Stimulated activated CD4-positive, alpha-beta T cell treated with anti-CD3 and anti-CD28 coated beads, Interleukin-4, amount 100 ng/mL, for 24 hours (primary cell): ENCODE measurements around the gene SPSB1.

Source experiments
- DNase-seq: peaks from one replicate; pipeline ENCODE4 v3.0.0-alpha.2; 2020

SPSB1 gene

DNA sequence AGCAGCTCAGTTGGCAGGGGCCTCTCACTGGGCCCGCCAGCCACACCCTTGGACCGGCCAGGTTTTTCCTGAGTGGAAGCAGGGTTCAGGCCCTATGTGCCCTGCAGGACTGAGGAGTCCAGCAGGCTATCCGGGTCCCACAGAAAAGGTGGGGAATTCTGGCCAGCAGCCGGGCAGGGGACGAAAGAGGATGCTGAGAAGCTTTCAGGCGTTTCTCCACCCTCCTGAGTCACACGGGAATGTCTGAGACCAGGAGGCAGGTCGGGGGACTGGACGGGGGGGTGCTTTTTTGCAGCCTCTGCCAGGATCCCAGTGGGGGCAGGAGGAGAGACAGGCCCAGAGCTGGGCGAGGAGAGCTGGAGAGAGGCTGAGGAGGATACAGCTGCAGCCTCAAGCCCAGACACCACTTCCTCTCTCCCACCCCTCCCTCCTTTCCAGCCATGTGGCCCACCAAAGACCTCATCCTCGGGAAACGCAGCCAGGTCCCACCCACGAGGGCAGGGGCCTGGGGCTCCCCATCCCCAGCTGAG, 105.4 kb downstream of the SPSB1 start:
- no peak for DNase-seq

DNA sequence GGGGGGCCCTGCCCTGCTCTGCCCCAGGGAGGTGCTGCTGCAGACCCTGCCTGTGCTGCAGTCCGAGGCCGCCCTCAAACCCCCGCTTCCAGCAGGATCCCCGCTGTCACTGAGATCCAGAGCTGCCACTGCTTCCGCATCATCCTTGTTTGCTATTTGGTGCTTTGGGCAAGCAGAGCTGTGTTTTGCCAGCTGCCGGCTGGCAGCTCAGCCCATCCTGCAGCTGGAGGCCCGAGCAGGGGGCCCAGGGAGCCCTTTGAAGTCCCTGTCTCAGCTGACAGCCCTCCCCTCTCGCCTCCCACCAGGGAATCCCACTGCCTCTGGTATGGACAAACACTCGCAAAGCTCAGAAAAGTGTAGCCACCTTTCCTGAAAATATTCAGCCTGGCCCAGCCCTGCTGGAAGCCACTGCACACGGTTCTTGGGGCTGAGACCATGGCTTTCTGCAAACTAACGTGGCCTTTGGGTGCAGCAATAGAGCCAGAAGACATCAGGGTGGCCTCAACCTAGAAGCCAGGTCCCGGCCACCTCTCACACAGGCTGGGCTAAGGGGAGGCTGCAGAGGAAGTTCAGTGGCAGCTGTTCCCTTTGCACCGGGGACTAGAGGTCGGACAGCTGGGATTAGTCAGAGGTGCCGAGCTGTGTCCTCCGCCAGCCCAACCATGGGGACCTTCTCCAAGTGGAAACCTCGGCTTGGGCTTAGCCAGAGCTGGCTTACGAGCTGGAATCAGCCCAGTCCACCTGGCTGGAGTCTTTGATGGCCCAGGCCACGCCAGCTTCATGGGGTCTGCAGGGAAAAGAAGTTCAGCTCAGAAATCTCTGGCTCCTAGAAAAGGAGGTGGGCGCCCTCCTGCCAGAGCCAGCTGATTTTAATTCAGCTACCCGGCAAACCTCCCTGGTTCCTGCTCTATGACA, 107.1 kb downstream of the SPSB1 start:
- no peak for DNase-seq

DNA sequence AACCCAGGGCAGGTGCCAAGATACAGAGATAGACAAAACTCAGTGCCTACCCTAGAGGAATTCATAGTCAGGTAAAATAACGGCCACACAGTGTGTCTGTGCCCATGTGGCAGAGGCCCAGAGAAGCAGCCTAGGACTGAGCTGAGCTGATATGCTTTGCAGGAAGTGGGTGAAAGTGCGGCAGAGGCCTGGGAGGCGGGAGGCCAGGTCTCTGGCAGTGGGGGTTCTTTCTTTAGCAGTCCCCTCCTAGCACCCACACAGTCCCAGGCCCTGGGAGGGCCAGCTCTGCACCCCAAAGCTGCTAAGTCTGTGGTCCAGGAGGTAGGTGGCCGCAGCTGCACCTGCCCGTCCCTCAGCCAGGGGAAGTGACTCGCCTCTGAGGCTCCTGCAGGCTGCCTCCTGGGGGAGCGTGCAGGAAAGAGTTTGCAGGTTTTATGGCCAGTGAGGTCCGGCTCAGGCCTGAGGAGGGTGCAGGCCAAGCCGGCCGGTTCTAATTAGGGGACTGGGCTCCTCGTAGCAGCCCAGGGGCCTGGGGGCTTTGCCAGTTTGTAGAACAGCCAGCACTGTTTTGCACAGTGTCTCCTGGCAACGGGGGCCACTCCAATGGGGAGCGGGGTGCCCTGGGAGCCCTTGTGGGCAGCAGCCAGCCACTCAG, 107.9 kb downstream of the SPSB1 start:
- DNase-seq, result no peak

DNA sequence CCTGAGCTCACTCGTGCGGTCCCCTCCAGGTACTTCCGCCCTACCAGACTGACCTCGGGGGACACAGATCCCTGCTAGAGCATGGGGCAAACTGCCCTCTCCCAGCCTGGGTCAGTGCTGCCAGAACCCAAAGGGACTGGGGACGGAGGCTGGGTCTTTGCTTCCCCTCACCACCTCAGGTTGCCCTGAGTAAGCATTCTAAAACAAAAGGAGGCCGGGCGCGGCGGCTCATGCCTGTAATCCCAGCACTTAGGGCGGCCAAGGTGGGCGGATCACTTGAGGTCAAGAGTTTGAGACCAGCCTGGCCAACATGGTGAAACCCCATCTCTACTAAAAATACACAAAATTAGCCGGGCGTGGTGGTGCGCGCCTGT, 108.4 kb downstream of the SPSB1 start:
- DNase-seq, result no peak

DNA sequence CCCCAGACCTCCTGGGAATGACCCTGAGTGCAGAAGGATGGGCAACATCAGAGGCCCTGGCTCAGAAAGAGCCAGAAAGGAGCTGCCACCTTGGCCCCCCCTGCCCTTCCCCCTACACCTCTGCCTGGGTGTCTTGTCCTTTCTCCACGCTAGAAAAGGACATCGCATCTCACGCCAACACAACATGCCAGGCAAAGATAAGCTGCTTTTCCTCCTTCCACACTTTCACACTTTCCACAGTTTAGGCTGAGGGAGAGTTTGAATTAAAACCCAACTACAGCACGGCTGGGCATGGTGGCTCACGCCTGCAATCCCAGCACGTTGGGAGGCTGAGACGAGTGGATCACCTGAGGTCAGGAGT, 109.5 kb downstream of the SPSB1 start:
- no peak for DNase-seq

DNA sequence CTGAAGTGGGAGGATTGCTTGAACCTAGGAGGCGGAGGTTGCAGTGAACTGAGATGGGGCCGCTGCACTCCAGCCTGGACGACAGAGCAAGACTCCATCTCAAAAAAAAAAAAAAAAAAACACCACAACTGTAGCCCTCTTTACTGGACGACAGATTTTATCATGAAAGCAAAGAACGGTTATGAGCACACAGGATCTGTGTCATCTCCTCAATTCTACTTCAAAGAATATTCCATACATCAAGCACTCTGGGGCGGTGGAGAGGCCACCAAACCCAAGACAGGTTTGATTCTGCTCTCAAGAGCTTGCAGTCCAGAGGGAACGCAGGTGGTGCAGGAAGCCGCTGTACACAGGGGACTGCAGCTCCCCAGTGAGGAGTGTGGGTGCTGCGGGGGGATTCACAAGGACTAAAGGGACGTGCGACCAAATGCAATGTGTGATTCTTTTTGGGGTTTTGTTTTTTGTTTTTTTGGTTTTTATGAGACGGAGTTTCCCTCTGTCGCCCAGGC, 110.1 kb downstream of the SPSB1 start:
- no peak for DNase-seq

- no peak for DNase-seq
These were observed 111.6 kb downstream of the SPSB1 start for GRCh38 chr1:9404117-9404914.

- DNase-seq, result no peak
These were observed 113.4 kb downstream of the SPSB1 start for GRCh38 chr1:9406111-9406510.

DNA sequence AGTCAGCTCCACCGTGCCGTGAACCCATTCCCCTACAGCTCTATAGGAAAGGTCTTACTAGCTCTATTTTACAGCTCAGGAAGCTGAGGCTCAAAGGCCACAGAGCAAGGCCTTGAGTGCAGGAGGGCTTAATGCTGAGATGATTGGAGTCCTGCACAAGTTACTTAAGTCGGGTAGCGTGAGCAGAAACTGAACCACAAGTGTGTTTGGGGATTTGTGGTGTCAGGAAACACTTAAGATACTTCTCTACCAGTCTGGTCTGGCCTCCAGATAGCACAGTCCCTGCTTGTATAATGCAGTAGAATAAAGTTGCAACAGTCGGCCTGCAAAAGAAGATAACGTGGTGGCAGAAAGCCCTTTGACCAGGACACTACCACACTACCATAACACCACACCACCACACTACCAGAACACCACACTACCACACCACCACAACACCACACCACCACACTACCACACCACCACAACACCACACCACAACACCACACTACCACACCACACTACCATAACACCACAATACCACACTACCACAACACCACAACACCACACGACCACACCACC, 118.1 kb downstream of the SPSB1 start:
- no peak for DNase-seq

DNA sequence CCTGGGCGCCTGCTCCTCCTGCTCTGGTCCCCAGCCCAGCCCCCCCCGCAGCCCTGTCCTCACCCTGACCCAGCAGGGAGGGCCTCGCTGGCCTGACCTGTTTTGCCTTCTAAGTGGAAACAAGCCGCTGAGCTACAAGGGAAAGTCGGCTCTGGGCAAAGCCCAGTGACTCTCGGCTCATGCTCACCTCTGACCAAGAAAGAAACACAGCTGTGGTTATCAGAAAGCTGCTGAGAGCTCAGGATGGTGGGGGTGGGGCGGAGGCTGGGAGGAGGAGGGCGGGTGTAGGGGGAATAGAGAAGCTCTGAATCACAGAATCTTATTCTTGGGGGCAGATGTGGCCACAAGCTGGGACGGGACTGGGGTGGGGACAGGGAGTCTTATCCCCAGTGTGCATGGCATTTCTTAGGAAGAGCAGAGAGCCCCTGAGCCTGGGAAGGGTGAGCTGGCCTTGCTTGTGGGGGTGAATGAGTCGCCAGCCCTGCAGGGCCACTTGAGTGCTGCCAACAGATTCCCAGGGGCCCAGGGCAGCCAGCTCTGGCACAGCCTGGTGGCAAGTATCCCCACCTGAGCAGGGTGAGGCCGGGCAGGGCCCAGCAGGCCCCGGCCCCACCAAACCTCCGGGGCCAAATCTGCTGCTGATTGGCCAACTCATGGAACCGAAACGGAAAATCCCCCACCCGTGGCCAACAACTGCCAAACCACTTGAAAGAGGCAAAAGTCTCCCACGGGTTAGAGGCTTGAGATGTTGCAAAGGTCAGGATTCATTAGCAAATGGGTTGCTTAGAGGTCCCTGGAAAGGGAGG, 120.6 kb downstream of the SPSB1 start:
- DNase-seq, result peak; percentile 71

GRCh38 chr1:9413877-9414213, 121.2 kb downstream of the SPSB1 start:
- DNase-seq, result no peak

DNA sequence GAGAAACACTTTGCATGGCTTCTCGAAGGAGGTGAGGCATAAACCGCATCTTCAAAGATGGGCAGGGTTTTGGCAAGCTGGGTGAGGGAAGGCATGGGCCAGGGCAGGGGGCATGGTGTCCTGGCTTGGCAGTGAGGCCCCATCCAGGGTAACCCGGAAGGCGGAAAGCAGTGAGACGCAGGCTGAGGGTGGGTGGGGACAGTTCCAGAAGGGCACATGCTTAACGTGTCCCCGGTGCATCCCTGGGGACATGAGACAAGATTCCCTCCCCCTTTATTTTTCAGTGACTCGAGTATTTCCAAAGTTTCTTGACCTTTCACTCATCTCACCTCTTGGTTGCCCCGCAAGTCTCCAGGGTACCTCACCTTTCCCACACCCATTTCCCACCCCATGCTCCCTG, 123.8 kb downstream of the SPSB1 start:
- no peak for DNase-seq

- no peak for DNase-seq
These were observed 124.3 kb downstream of the SPSB1 start for GRCh38 chr1:9416918-9417500.

DNA sequence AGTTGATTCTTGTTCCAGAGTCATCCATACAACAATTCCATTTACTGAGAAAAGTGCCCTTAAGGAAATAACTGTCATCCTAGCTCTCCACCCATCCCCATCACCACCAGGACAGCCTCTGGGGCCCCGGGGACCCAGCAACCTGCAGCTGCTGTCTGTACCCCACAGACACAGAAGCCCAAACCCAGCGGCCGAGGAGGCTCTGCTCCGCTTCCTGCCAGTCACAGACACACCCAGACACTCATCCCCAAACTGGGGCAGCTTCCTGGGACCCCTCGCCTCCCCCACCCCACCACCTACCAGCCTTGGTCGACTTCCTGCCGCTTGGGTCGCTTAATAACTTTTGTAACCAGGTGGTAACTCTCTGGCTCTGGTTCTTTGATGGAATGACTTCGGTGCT, 125.0 kb downstream of the SPSB1 start:
- no peak for DNase-seq

GRCh38 chr1:9418851-9419250, 126.2 kb downstream of the SPSB1 start:
- no peak for DNase-seq
